Measurements from ENCODE around the gene SAMD14.
"Not testable (repeated sequence)": the region's sequence is repeated elsewhere in the genome, so short reads cannot be mapped to it uniquely, and the experiment has no call there.

- TF ChIP-seq POLR2A, CTCF (IDR thresholded peaks at IDR 0.05): not testable (repeated sequence)
Measured at GRCh38 chr17:50061713-50062045, 68.3 kb downstream of the SAMD14 start.

Data from Peyer's patch (tissue), 4 donors.